Gastrocnemius medialis (tissue), 4 donors: ENCODE measurements around the gene PTGER1. TPM values are rescaled to one million over a fixed set of nuclear protein-coding genes. Genes with fewer than 3 reads are reported as not detected.
"Not testable (repeated sequence)": the region's sequence is repeated elsewhere in the genome, so short reads cannot be mapped to it uniquely, and the experiment has no call there.

ENCODE experiments used
- ATAC-seq, 2 donors: fragments of 150-250 bp; one replicate each; pipeline ENCODE4 v1.9.1; 2016
- DNase-seq, 2 donors: peaks; one replicate each; pipeline ENCODE4 v3.0.0-alpha.2; 2019
- H3K27ac ChIP-seq, 4 donors: fragments of 200-600 bp; sonication (generic); 1 replicate in 1 of 4; 2 replicates in 3 of 4; pipeline ENCODE4 v1.5.1; 2016 to 2018; ENCODE audit warnings: mild to moderate bottlenecking in 2 of 4, moderate library complexity in 1 of 4
- H3K27me3 ChIP-seq, 3 donors: fragments of 200-600 bp; sonication (generic) in 2 of 3; 1 replicate in 1 of 3; 2 replicates in 2 of 3; pipeline versions ENCODE4 v1.5.1 to v1.6.0; 2016 to 2019; ENCODE audit warnings: mild to moderate bottlenecking in 1 of 3, moderate library complexity in 1 of 3
- H3K36me3 ChIP-seq, 2 donors: fragments of 200-600 bp; sonication (generic) in 1 of 2; one replicate each; pipeline ENCODE4 v1.5.1; 2017 to 2018
- H3K4me1 ChIP-seq, 2 donors: fragments of 200-600 bp; sonication (generic) in 1 of 2; one replicate each; pipeline ENCODE4 v1.5.1; 2016 to 2017; ENCODE audit warnings: mild to moderate bottlenecking in 2 of 2
- H3K4me3 ChIP-seq, 4 donors: fragments of 200-600 bp; sonication (generic) in 3 of 4; 1 replicate in 1 of 4; 2 replicates in 3 of 4; pipeline ENCODE4 v1.5.1; 2016 to 2019; ENCODE audit warnings: mild to moderate bottlenecking in 2 of 4
- H3K9me3 ChIP-seq, 3 donors: fragments of 200-600 bp; sonication (generic) in 2 of 3; 1 replicate in 1 of 3; 2 replicates in 2 of 3; pipeline ENCODE4 v1.5.1; 2016 to 2019
- POLR2A ChIP-seq, 2 donors: fragments of 450-650 bp; IDR thresholded peaks; one replicate each; pipeline ENCODE4 v1.6.1; 2017; ENCODE audit warnings: antibody characterized with exemption in 2 of 2, mild to moderate bottlenecking in 2 of 2, moderate library complexity in 2 of 2
- in situ Hi-C, 4 donors: fragments of 200-750 bp; cut with MboI; loops; one replicate each; pipeline versions ENCODE4 v1.15.0 to v1.8.0; 2017; ENCODE audit warnings: low sequenced_read_pairs in 4 of 4
- intact Hi-C: fragments of 100-400 bp; cut with DNase I; formaldehyde crosslinking; loops from one replicate; pipeline ENCODE4 v1.15.1; 2023; ENCODE audit warnings: low total_unique reads
- total RNA-seq, 4 donors: library from RNA; depleted of rRNA; stranded (reverse); fragments of >200 nt; gene quantifications; one replicate each; pipeline versions ENCODE4 v1.1.0 to v1.2.3, GENCODE V29; 2016
- TF ChIP-seq, protein P1 (sequence below), 5 experiments: fragments of 450-650 bp in 3 of 5; fragments of 200-600 bp in 2 of 5; sonication (generic) in 2 of 5; IDR thresholded peaks in 4 of 5; conservative IDR thresholded peaks in 1 of 5; 1 replicate in 4 of 5; 2 replicates in 1 of 5; pipeline ENCODE4 v1.5.1; 2016 to 2019; ENCODE audit warnings: antibody characterized with exemption in 5 of 5, mild to moderate bottlenecking in 3 of 5, moderate library complexity in 3 of 5

Gene PTGER1
- total RNA-seq, 4 donors from 2014 or later = 0.29 TPM; not detected in 3

DNA sequence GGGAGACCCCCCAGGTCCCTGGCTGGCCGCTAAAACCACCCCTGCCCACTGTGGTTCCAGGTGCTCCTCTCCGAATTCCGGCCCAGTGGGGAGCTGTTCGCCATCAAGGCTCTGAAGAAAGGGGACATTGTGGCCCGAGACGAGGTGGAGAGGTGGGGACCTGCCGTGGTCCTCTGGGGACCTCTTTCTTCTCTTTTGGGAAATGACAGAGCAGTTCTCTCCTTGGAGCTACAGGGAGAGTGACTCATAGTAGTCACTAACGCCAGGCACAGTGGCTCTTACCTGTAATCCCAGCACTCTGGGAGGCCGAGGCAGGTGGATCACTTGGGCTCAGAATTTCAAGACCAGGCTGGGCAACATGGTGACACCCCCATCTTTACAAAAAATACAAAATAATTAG is 7.3 kb downstream of the PTGER1 start:
- H3K9me3 ChIP-seq = no peaks in the 10 kb centered on the region
- no peak for TF ChIP-seq POLR2A (IDR thresholded peaks at IDR 0.05)
- TF ChIP-seq, protein P1, sequence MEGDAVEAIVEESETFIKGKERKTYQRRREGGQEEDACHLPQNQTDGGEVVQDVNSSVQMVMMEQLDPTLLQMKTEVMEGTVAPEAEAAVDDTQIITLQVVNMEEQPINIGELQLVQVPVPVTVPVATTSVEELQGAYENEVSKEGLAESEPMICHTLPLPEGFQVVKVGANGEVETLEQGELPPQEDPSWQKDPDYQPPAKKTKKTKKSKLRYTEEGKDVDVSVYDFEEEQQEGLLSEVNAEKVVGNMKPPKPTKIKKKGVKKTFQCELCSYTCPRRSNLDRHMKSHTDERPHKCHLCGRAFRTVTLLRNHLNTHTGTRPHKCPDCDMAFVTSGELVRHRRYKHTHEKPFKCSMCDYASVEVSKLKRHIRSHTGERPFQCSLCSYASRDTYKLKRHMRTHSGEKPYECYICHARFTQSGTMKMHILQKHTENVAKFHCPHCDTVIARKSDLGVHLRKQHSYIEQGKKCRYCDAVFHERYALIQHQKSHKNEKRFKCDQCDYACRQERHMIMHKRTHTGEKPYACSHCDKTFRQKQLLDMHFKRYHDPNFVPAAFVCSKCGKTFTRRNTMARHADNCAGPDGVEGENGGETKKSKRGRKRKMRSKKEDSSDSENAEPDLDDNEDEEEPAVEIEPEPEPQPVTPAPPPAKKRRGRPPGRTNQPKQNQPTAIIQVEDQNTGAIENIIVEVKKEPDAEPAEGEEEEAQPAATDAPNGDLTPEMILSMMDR (IDR thresholded peaks at IDR 0.05 in 4 of 5, conservative IDR thresholded peaks at IDR 0.05 in 1 of 5) = no peak
- ATAC-seq (no peak), DNase-seq (no peak)
- in situ Hi-C loops = no loop called here
- peaks cover 0 to 66% of the 10 kb centered on the region in 2 donors for H3K36me3 ChIP-seq
- intact Hi-C loops = no loop called here
- H3K27ac ChIP-seq = no peak overlapping the region
- no peak overlapping the region for H3K4me3 ChIP-seq
- H3K27me3 ChIP-seq = peaks cover 6 to 7% (median 6%) of the 10 kb centered on the region in 3 donors
- H3K4me1 ChIP-seq = peaks cover 5 to 8% of the 10 kb centered on the region in 2 donors

DNA sequence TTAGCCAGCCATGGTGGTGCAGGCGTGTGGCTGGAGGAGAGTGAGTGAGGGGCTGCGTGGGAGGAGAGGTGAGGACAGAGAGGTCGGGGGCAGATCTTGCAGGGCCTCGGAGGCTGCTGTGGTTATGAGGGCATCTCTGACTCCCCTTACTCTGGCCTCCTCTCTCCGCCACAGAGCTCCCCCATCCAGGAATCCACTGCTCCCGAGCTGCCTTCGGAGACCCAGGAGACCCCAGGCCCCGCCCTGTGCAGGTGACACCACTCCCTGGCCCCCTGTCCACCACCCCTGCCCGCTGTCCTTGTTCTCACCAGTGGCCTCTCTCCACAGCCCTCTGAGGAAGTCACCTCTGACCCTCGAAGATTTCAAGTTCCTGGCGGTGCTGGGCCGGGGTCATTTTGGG is 7.8 kb downstream of the PTGER1 start:
- peaks cover 3 to 5% of the 10 kb centered on the region in 2 donors for H3K4me1 ChIP-seq
- no peak overlapping the region for H3K27ac ChIP-seq
- no peak overlapping the region for H3K4me3 ChIP-seq
- TF ChIP-seq, protein P1 (IDR thresholded peaks at IDR 0.05 in 4 of 5, conservative IDR thresholded peaks at IDR 0.05 in 1 of 5) = no peak
- TF ChIP-seq POLR2A (IDR thresholded peaks at IDR 0.05) = no peak
- peaks cover 2% of the 10 kb centered on the region in 3 donors for H3K27me3 ChIP-seq
- no peak for ATAC-seq
- intact Hi-C loops = no loop called here
- DNase-seq = no peak
- no peaks in the 10 kb centered on the region for H3K9me3 ChIP-seq
- in situ Hi-C loops = no loop called here
- H3K36me3 ChIP-seq = peaks cover 0 to 70% of the 10 kb centered on the region in 2 donors

DNA sequence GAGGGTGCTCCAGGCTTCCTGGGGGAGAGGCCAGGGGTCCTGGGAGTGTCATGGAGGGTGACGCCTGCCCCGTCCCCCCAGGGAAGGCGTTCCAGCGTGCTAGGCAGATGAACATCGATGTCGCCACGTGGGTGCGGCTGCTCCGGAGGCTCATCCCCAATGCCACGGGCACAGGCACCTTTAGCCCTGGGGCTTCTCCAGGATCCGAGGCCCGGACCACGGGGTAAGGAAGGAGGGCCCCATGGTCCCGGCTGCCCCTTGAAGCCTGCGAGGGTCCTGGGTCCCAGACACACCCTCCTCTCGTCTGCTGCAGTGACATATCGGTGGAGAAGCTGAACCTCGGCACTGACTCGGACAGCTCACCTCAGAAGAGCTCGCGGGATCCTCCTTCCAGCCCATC is 11.4 kb downstream of the PTGER1 start:
- H3K4me1 ChIP-seq = no peaks in the 10 kb centered on the region
- H3K9me3 ChIP-seq = no peaks in the 10 kb centered on the region
- H3K4me3 ChIP-seq = no peak overlapping the region
- in situ Hi-C loops = no loop called here
- intact Hi-C loops = no loop called here
- H3K27me3 ChIP-seq = no peaks in the 10 kb centered on the region
- H3K36me3 ChIP-seq = peaks cover 0 to 63% of the 10 kb centered on the region in 2 donors
- no peak for TF ChIP-seq POLR2A (IDR thresholded peaks at IDR 0.05)
- TF ChIP-seq, protein P1 (IDR thresholded peaks at IDR 0.05 in 4 of 5, conservative IDR thresholded peaks at IDR 0.05 in 1 of 5) = no peak
- DNase-seq = no peak
- ATAC-seq = no peak
- no peak overlapping the region for H3K27ac ChIP-seq

DNA sequence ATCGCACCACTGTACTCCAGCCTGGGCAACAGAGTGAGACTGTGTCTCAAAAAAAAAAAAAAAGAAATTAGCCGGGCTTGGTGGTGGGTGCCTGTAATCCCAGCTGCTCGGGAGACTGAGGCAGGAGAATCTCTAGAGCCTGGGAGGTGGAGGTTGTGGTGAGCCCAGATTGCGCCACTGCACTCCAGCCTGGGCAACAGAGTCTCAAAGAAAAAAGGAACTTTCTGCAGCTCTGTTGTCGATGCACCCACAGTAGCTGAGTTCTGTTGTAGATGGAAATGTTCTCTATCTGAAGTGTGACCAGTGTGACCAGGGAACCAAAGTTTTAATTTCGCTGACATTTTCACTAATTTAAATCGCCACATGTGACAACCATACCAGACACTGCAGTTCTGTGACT is 12.8 kb downstream of the PTGER1 start:
- ATAC-seq, H3K4me3 ChIP-seq, H3K27ac ChIP-seq, DNase-seq, in situ Hi-C loops, H3K4me1 ChIP-seq, H3K9me3 ChIP-seq, intact Hi-C loops, H3K27me3 ChIP-seq: not testable (repeated sequence)
- peaks cover 0 to 61% of the 10 kb centered on the region in 2 donors for H3K36me3 ChIP-seq

DNA sequence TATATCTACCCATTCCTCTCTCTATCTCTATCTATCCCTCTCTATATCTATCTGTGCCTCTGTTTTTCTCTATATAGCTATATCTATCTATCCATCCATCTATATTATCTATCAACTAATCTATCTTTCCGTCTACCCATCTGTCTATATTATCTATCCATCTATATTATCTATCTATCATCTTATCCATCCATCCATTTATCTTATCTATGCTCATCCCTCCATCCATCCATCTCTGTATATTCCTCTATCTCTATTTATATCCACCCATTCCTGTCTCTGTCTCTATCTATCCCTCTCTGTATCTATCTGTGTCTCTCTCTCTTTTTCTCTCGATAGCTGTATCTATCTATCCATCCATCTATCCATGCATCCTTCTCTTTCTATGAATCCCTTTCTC is 14.2 kb downstream of the PTGER1 start:
- H3K4me1 ChIP-seq = no peaks in the 10 kb centered on the region
- in situ Hi-C loops (no loop called here), intact Hi-C loops (no loop called here)
- no peaks in the 10 kb centered on the region for H3K9me3 ChIP-seq
- no peak for TF ChIP-seq POLR2A (IDR thresholded peaks at IDR 0.05)
- TF ChIP-seq, protein P1 (IDR thresholded peaks at IDR 0.05 in 4 of 5, conservative IDR thresholded peaks at IDR 0.05 in 1 of 5) = no peak
- no peak overlapping the region for H3K27ac ChIP-seq
- H3K36me3 ChIP-seq = peaks cover 0 to 48% of the 10 kb centered on the region in 2 donors
- H3K4me3 ChIP-seq = no peak overlapping the region
- ATAC-seq (no peak), DNase-seq (no peak)
- no peaks in the 10 kb centered on the region for H3K27me3 ChIP-seq
